ENCODE data around the gene APOM. TPM values are rescaled to one million over a fixed set of nuclear protein-coding genes. Genes with fewer than 3 reads are reported as not detected.
A peak's percentile ranks its signal among the peaks of the same experiment; 100 is the strongest.

APOM gene
- total and polyA plus RNA-seq, 2 donors from 2014 or later, result 4.6 to 154 TPM

- no peak for DNase-seq
- Histone ChIP-seq H3K27me3 (ENCODE audit: control insufficient read depth, insufficient read depth, low read length) (no peaks in the 10 kb centered on the region), H3K4me3 (ENCODE audit: low read length in 3 of 3) (no peak overlapping the region), H3K9me3 (ENCODE audit: control insufficient read depth in 2 of 3, insufficient read depth in 1 of 3, low read length in 3 of 3) (no peaks in the 10 kb centered on the region), H3K27ac (ENCODE audit: low read depth in 2 of 2, low read length in 2 of 2) (no peak overlapping the region), H3K9ac (ENCODE audit: low read length in 3 of 3) (no peak overlapping the region), H3K4me1 (ENCODE audit: control insufficient read depth in 2 of 3, insufficient read depth in 2 of 3, low read depth in 1 of 3, low read length in 3 of 3) (no peaks in the 10 kb centered on the region), H3K36me3 (ENCODE audit: control insufficient read depth in 2 of 3, insufficient read depth in 3 of 3, low read length in 3 of 3) (peaks cover 20 to 79% (median 39%) of the 10 kb centered on the region in 3 donors)
- intact Hi-C loops (cut with DNase I), result no loop called here
- no peak for TF ChIP-seq CTCF (IDR thresholded peaks at IDR 0.05; ENCODE audit: borderline replicate concordance, extremely low read depth, insufficient read depth)
- no peak for FAIRE-seq
These were observed 24.5 kb upstream of the APOM start for GRCh38 chr6:31631209-31631608.

- Histone ChIP-seq H3K9me3 (ENCODE audit: control insufficient read depth in 2 of 3, insufficient read depth in 1 of 3, low read length in 3 of 3) (no peaks in the 10 kb centered on the region), H3K9ac (ENCODE audit: low read length in 3 of 3) (no peak overlapping the region), H3K27me3 (ENCODE audit: control insufficient read depth, insufficient read depth, low read length) (no peaks in the 10 kb centered on the region), H3K4me1 (ENCODE audit: control insufficient read depth in 2 of 3, insufficient read depth in 2 of 3, low read depth in 1 of 3, low read length in 3 of 3) (no peaks in the 10 kb centered on the region), H3K36me3 (ENCODE audit: control insufficient read depth in 2 of 3, insufficient read depth in 3 of 3, low read length in 3 of 3) (peaks cover 17 to 79% (median 41%) of the 10 kb centered on the region in 3 donors), H3K27ac (ENCODE audit: low read depth in 2 of 2, low read length in 2 of 2) (no peak overlapping the region), H3K4me3 (ENCODE audit: low read length in 3 of 3) (no peak overlapping the region)
- DNase-seq, result peak in 1 of 5 donors; percentile 80
- no peak for TF ChIP-seq CTCF (IDR thresholded peaks at IDR 0.05; ENCODE audit: borderline replicate concordance, extremely low read depth, insufficient read depth)
- intact Hi-C loops (cut with DNase I), result no loop called here
- no peak for FAIRE-seq
These were observed 23.9 kb upstream of the APOM start for GRCh38 chr6:31631681-31632278.

GRCh38 chr6:31632279-31632946 is 23.3 kb upstream of the APOM start:
- Histone ChIP-seq H3K4me3 (ENCODE audit: low read length in 3 of 3) (no peak overlapping the region), H3K4me1 (ENCODE audit: control insufficient read depth in 2 of 3, insufficient read depth in 2 of 3, low read depth in 1 of 3, low read length in 3 of 3) (no peaks in the 10 kb centered on the region), H3K9ac (ENCODE audit: low read length in 3 of 3) (no peak overlapping the region), H3K36me3 (ENCODE audit: control insufficient read depth in 2 of 3, insufficient read depth in 3 of 3, low read length in 3 of 3) (peaks cover 15 to 78% (median 41%) of the 10 kb centered on the region in 3 donors), H3K9me3 (ENCODE audit: control insufficient read depth in 2 of 3, insufficient read depth in 1 of 3, low read length in 3 of 3) (no peaks in the 10 kb centered on the region), H3K27me3 (ENCODE audit: control insufficient read depth, insufficient read depth, low read length) (no peaks in the 10 kb centered on the region), H3K27ac (ENCODE audit: low read depth in 2 of 2, low read length in 2 of 2) (no peak overlapping the region)
- no peak for DNase-seq
- TF ChIP-seq CTCF (IDR thresholded peaks at IDR 0.05; ENCODE audit: borderline replicate concordance, extremely low read depth, insufficient read depth), result no peak
- intact Hi-C loops (cut with DNase I), result no loop called here
- no peak for FAIRE-seq
